ENCODE measurements around the gene PHLDA2.
A peak's percentile ranks its signal among the peaks of the same experiment; 100 is the strongest.

The PHLDA2 gene

DNA sequence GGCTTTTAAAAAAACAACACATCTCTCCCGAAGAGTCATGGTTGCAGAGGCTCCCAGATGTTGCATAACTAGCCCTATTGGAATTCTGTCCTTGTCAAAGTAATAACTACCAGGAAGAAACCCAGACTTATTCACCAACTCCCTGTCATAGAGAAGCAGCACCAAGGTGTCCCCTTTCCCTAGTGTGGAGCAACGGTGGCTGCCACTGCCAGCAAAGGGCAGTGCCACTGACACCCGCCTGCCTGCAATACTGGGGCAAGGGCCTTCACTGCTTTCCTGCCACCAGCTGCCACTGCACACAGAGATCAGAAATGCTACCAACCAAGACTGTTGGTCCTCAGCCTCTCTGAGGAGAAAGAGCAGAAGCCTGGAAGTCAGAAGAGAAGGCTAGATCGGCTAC lies 35.6 kb upstream of the PHLDA2 start:
- TF ChIP-seq ZSCAN16 (tag by site-specific recombination; IDR thresholded peaks at IDR 0.05) (no peak), ZNF560 (tag by site-specific recombination; IDR thresholded peaks at IDR 0.05; ENCODE audit: borderline replicate concordance) (no peak), OVOL3 (tag by site-specific recombination; IDR thresholded peaks at IDR 0.05) (no peak), KLF10 (tag by site-specific recombination; IDR thresholded peaks at IDR 0.05) (no peak), ZNF223 (tag by site-specific recombination; IDR thresholded peaks at IDR 0.05) (no peak)
- TF ChIP-seq, protein P1, sequence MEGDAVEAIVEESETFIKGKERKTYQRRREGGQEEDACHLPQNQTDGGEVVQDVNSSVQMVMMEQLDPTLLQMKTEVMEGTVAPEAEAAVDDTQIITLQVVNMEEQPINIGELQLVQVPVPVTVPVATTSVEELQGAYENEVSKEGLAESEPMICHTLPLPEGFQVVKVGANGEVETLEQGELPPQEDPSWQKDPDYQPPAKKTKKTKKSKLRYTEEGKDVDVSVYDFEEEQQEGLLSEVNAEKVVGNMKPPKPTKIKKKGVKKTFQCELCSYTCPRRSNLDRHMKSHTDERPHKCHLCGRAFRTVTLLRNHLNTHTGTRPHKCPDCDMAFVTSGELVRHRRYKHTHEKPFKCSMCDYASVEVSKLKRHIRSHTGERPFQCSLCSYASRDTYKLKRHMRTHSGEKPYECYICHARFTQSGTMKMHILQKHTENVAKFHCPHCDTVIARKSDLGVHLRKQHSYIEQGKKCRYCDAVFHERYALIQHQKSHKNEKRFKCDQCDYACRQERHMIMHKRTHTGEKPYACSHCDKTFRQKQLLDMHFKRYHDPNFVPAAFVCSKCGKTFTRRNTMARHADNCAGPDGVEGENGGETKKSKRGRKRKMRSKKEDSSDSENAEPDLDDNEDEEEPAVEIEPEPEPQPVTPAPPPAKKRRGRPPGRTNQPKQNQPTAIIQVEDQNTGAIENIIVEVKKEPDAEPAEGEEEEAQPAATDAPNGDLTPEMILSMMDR (tag by site-specific recombination; IDR thresholded peaks at IDR 0.05), result no peak

DNA sequence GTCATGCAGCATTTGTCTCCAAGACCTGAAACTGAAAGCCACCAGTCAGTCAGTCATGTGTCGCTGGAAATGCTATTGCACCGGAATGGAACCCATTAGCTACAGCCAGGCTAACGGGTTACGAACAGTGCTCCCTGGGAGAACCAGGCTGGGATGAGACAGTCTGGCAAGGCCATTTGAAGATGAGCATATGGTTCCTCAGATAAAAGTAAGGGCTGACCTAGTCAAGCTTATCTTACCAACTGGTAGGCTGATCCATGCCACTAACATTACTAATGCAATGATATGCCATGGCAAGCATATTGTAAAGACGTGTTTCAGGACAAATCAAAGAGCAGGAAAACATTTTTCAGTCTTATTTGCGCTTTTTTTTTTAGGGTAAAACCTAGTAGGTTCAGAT lies 34.5 kb upstream of the PHLDA2 start:
- Histone ChIP-seq H3K27ac (ENCODE audit: extremely low read depth, low read depth, low read length) (no peak overlapping the region), H3K4me3 (ENCODE audit: low read depth, low read length) (no peak overlapping the region), H3K36me3 (ENCODE audit: control insufficient read depth in 2 of 2, insufficient read depth in 1 of 2, low read length in 2 of 2) (peaks cover 4 to 98% of the 10 kb centered on the region in 2 experiments; a peak in 1 of 3 replicates), H3K9me3 (ENCODE audit: control insufficient read depth, insufficient read depth, low read depth, low read length) (no peaks in the 10 kb centered on the region), H3K4me1 (ENCODE audit: control insufficient read depth, insufficient read depth, low read length) (no peaks in the 10 kb centered on the region)
- CTCF ChIA-PET, result no interaction called here
- POLR2A ChIA-PET, result interaction anchor here (0.5 kb wide), 1 partner anchor 573 kb away, joined by 5 read pairs; no protein-coding TSS in a partner anchor
- peak; percentile 7 for TF ChIP-seq ZBTB17 (tag by site-specific recombination; IDR thresholded peaks at IDR 0.05)
- TF ChIP-seq, protein P2, sequence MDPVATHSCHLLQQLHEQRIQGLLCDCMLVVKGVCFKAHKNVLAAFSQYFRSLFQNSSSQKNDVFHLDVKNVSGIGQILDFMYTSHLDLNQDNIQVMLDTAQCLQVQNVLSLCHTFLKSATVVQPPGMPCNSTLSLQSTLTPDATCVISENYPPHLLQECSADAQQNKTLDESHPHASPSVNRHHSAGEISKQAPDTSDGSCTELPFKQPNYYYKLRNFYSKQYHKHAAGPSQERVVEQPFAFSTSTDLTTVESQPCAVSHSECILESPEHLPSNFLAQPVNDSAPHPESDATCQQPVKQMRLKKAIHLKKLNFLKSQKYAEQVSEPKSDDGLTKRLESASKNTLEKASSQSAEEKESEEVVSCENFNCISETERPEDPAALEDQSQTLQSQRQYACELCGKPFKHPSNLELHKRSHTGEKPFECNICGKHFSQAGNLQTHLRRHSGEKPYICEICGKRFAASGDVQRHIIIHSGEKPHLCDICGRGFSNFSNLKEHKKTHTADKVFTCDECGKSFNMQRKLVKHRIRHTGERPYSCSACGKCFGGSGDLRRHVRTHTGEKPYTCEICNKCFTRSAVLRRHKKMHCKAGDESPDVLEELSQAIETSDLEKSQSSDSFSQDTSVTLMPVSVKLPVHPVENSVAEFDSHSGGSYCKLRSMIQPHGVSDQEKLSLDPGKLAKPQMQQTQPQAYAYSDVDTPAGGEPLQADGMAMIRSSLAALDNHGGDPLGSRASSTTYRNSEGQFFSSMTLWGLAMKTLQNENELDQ (tag by site-specific recombination; IDR thresholded peaks at IDR 0.05; ENCODE audit: low read depth), result no peak

More for the DNA sequence above, 35.6 kb upstream of the PHLDA2 start:
- no peaks in the 10 kb centered on the region for H3K4me1 ChIP-seq (ENCODE audit: control insufficient read depth, insufficient read depth, low read length)
- no peak overlapping the region for H3K27ac ChIP-seq (ENCODE audit: extremely low read depth, low read depth, low read length)
- POLR2A ChIA-PET, result no interaction called here
- H3K9me3 ChIP-seq (ENCODE audit: control insufficient read depth, insufficient read depth, low read depth, low read length), result no peaks in the 10 kb centered on the region
- peaks cover 7 to 98% of the 10 kb centered on the region in 2 experiments; a peak in 2 of 3 replicates for H3K36me3 ChIP-seq (ENCODE audit: control insufficient read depth in 2 of 2, insufficient read depth in 1 of 2, low read length in 2 of 2)
- CTCF ChIA-PET, result interaction anchor here (0.6 kb wide), 1 partner anchor 433 kb away, joined by 3 read pairs; no protein-coding TSS in a partner anchor
- H3K4me3 ChIP-seq (ENCODE audit: low read depth, low read length), result no peak overlapping the region

DNA sequence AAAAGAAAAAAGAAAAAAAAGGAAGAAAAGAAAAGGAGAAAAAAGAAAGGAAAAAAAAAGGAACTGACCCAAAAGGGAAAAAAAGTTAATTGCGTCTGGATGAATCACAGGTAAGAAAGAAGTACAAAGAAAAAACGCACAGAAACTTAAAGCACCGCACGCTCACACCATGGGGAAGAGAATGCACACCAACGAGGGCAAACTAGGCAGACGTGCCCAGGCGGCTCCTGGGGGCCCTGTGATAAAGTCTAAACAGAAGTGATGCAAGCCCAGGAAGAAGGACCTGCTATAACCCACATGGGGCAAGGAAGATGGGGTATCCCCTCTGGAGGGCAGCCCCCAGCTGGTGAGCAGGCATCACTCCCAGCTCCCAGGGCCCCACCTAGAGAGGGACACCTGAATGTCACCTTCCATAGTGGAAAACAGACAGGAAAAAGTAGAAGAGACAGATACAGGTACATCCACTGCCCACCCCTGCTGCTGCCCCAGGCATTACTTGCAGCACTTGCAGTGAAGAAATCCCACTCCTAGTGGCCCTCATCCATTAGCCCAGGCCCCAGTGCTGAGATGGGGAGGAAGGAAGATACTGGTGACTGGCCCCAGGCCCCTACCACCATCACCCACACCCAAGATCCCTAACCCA lies 34.0 kb upstream of the PHLDA2 start:
- H3K36me3 ChIP-seq (ENCODE audit: control insufficient read depth in 2 of 2, insufficient read depth in 1 of 2, low read length in 2 of 2), result peaks cover 4 to 98% of the 10 kb centered on the region in 2 experiments; a peak in 1 of 3 replicates
- no peaks in the 10 kb centered on the region for H3K9me3 ChIP-seq (ENCODE audit: control insufficient read depth, insufficient read depth, low read depth, low read length)
- H3K4me1 ChIP-seq (ENCODE audit: control insufficient read depth, insufficient read depth, low read length), result no peaks in the 10 kb centered on the region
- TF ChIP-seq ZNF391 (tag by site-specific recombination; IDR thresholded peaks at IDR 0.05; ENCODE audit: borderline replicate concordance, low read depth) (no peak), ZBTB17 (tag by site-specific recombination; IDR thresholded peaks at IDR 0.05) (peak; percentile 59)
- TF ChIP-seq, protein P3, sequence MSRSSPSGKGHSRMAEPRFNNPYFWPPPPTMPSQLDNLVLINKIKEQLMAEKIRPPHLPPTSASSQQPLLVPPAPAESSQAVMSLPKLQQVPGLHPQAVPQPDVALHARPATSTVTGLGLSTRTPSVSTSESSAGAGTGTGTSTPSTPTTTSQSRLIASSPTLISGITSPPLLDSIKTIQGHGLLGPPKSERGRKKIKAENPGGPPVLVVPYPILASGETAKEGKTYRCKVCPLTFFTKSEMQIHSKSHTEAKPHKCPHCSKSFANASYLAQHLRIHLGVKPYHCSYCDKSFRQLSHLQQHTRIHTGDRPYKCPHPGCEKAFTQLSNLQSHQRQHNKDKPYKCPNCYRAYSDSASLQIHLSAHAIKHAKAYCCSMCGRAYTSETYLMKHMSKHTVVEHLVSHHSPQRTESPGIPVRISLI (tag by site-specific recombination; IDR thresholded peaks at IDR 0.05), result peak; percentile 72; the same call in 1 of the 2 replicates
- H3K4me3 ChIP-seq (ENCODE audit: low read depth, low read length), result no peak overlapping the region
- ChIA-PET CTCF (no interaction called here), POLR2A (interaction anchor here (0.5 kb wide), 1 partner anchor 573 kb away, joined by 5 read pairs; no protein-coding TSS in a partner anchor)
- no peak overlapping the region for H3K27ac ChIP-seq (ENCODE audit: extremely low read depth, low read depth, low read length)

DNA sequence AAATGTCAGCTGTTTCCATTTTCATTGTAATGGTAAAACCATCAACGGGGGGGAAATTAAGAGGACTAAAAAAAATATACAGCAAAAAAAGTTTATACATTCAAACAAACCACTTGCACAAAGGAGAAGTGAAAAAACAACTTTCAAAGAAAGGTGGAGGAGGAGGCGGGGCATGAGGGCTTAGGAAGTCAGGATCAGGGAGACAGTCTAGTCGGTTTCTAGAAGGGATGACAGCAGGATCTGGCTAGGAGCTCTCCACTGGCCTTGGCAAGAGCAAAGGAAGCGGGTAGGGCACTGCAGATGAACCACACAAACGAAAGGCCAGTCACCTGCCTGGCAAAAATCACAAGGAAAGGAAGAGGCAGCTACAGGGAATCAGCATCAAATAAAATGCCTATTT lies 31.9 kb upstream of the PHLDA2 start:
- no peaks in the 10 kb centered on the region for H3K9me3 ChIP-seq (ENCODE audit: control insufficient read depth, insufficient read depth, low read depth, low read length)
- ChIA-PET POLR2A (no interaction called here), CTCF (no interaction called here)
- H3K36me3 ChIP-seq (ENCODE audit: control insufficient read depth in 2 of 2, insufficient read depth in 1 of 2, low read length in 2 of 2), result peaks cover 4 to 99% of the 10 kb centered on the region in 2 experiments; a peak in 1 of 3 replicates
- H3K27ac ChIP-seq (ENCODE audit: extremely low read depth, low read depth, low read length), result no peak overlapping the region
- no peak overlapping the region for H3K4me3 ChIP-seq (ENCODE audit: low read depth, low read length)
- H3K4me1 ChIP-seq (ENCODE audit: control insufficient read depth, insufficient read depth, low read length), result no peaks in the 10 kb centered on the region
- TF ChIP-seq, protein P2 (tag by site-specific recombination; IDR thresholded peaks at IDR 0.05; ENCODE audit: low read depth), result no peak
- TF ChIP-seq, protein P4, sequence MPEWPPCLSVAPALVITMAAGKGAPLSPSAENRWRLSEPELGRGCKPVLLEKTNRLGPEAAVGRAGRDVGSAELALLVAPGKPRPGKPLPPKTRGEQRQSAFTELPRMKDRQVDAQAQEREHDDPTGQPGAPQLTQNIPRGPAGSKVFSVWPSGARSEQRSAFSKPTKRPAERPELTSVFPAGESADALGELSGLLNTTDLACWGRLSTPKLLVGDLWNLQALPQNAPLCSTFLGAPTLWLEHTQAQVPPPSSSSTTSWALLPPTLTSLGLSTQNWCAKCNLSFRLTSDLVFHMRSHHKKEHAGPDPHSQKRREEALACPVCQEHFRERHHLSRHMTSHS (tag by site-specific recombination; IDR thresholded peaks at IDR 0.05), result no peak
- TF ChIP-seq, protein P5, sequence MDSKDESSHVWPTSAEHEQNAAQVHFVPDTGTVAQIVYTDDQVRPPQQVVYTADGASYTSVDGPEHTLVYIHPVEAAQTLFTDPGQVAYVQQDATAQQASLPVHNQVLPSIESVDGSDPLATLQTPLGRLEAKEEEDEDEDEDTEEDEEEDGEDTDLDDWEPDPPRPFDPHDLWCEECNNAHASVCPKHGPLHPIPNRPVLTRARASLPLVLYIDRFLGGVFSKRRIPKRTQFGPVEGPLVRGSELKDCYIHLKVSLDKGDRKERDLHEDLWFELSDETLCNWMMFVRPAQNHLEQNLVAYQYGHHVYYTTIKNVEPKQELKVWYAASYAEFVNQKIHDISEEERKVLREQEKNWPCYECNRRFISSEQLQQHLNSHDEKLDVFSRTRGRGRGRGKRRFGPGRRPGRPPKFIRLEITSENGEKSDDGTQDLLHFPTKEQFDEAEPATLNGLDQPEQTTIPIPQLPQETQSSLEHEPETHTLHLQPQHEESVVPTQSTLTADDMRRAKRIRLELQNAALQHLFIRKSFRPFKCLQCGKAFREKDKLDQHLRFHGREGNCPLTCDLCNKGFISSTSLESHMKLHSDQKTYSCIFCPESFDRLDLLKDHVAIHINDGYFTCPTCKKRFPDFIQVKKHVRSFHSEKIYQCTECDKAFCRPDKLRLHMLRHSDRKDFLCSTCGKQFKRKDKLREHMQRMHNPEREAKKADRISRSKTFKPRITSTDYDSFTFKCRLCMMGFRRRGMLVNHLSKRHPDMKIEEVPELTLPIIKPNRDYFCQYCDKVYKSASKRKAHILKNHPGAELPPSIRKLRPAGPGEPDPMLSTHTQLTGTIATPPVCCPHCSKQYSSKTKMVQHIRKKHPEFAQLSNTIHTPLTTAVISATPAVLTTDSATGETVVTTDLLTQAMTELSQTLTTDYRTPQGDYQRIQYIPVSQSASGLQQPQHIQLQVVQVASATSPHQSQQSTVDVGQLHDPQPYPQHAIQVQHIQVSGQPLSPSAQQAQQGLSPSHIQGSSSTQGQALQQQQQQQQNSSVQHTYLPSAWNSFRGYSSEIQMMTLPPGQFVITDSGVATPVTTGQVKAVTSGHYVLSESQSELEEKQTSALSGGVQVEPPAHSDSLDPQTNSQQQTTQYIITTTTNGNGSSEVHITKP (tag by site-specific recombination; IDR thresholded peaks at IDR 0.05), result no peak
- no peak for TF ChIP-seq ZNF561 (tag by site-specific recombination; IDR thresholded peaks at IDR 0.05; ENCODE audit: borderline replicate concordance)
